Panc1 (cell line): ENCODE measurements around the gene TLDC2.

Source experiments
- CTCF ChIP-seq: fragments of 450-650 bp; IDR thresholded peaks from 2 replicates; pipeline ENCODE4 v1.5.1; 2017; ENCODE audit warnings: mild to moderate bottlenecking
- REST ChIP-seq, 2 experiments: IDR thresholded peaks; 2 replicates each; pipeline ENCODE4 v1.6.1; 2011 to 2012; ENCODE audit warnings: low read depth in 2 of 2, control low read depth in 1 of 2, low read length in 1 of 2, mild to moderate bottlenecking in 1 of 2, moderate library complexity in 1 of 2; ENCODE audit not compliant: insufficient read depth in 1 of 2

GRCh38 chr20:36856691-36857635 is 19.0 kb upstream of the TLDC2 start:
- TF ChIP-seq CTCF: no peak
- no peak for TF ChIP-seq REST (IDR thresholded peaks at IDR 0.05; ENCODE audit: insufficient read depth in 1 of 2, low read depth in 2 of 2, low read length in 1 of 2)
